H1 (cell line): Measurements from ENCODE around the gene JPH3. TPM values are rescaled to one million over a fixed set of nuclear protein-coding genes. Genes with fewer than 3 reads are reported as not detected.

ENCODE experiments used
- CTCF ChIA-PET: fragments of 300-600 bp; sonication (Branson Sonifier 250); formaldehyde crosslinking; loops from one replicate; lab custom pipeline; 2021; ENCODE audit not compliant: partially characterized antibody; lab: Charles Lee
- POLR2A ChIA-PET: fragments of 300-600 bp; sonication (Branson Sonifier 250); formaldehyde crosslinking; loops from one replicate; lab custom pipeline; 2021; ENCODE audit warnings: inconsistent platforms; ENCODE audit not compliant: partially characterized antibody; lab: Charles Lee
- DNase-seq, 2 experiments: peaks; one replicate each; pipeline versions ENCODE4 v3.0.0 to v3.0.0-alpha.2; 2010 to 2022; ENCODE audit warnings: low spot score in 2 of 2, low read depth in 1 of 2, mixed read lengths in 1 of 2
- FAIRE-seq: peaks from 2 replicates; lab custom pipeline; 2011; peaks lifted over from hg19 to GRCh38; lab: Jason Lieb, UNC
- H2AFZ ChIP-seq: 2 replicates; pipeline ENCODE4 v1.8.1; 2012; ENCODE audit warnings: low read length, inconsistent platforms
- H2AK5ac ChIP-seq: 2 replicates; pipeline ENCODE4 v1.6.1; 2013; ENCODE audit warnings: low read depth, low read length
- H2BK120ac ChIP-seq: replicated peaks from 2 replicates; pipeline ENCODE3; 2013; ENCODE audit warnings: low read depth, low read length, inconsistent platforms
- H2BK12ac ChIP-seq: 2 replicates; pipeline ENCODE4 v1.6.1; 2013; ENCODE audit warnings: low read depth, low read length
- H2BK15ac ChIP-seq: 2 replicates; pipeline ENCODE4 v1.6.1; 2013; ENCODE audit warnings: low read length
- H2BK20ac ChIP-seq: 2 replicates; pipeline ENCODE4 v1.6.1; 2013; ENCODE audit warnings: low read length
- H2BK5ac ChIP-seq: 2 replicates; pipeline ENCODE4 v1.6.1; 2013; ENCODE audit warnings: low read depth, low read length
- H3K14ac ChIP-seq: 2 replicates; pipeline ENCODE4 v1.6.1; 2013; ENCODE audit warnings: inconsistent platforms; ENCODE audit not compliant: insufficient read length
- H3K18ac ChIP-seq: 2 replicates; pipeline ENCODE4 v1.6.1; 2013; ENCODE audit warnings: low read length; ENCODE audit errors: extremely low read depth
- H3K23ac ChIP-seq: 2 replicates; pipeline ENCODE4 v1.6.1; 2013; ENCODE audit warnings: inconsistent platforms; ENCODE audit not compliant: insufficient read length
- H3K23me2 ChIP-seq: 2 replicates; pipeline ENCODE4 v1.6.1; 2013; ENCODE audit warnings: low read depth, low read length
- H3K27ac ChIP-seq: 2 replicates; pipeline ENCODE4 v1.6.1; 2011; ENCODE audit warnings: low read depth, low read length, inconsistent platforms
- H3K27me3 ChIP-seq, 4 experiments: replicated peaks in 1 of 4; 1 replicate in 1 of 4; 2 replicates in 3 of 4; pipeline versions ENCODE4 v1.6.1 to v1.8.1; 2011 to 2013; ENCODE audit warnings: low read length in 3 of 4, mild to moderate bottlenecking in 3 of 4, inconsistent platforms in 2 of 4, mixed read lengths in 2 of 4, moderate library complexity in 1 of 4; ENCODE audit not compliant: control insufficient read depth in 3 of 4, insufficient read depth in 3 of 4; ENCODE audit errors: extremely low read depth in 1 of 4
- H3K36me3 ChIP-seq, 4 experiments: 2 replicates each; pipeline versions ENCODE4 v1.6.1 to v1.8.1; 2011 to 2013; ENCODE audit warnings: mild to moderate bottlenecking in 4 of 4, low read length in 3 of 4, moderate library complexity in 2 of 4, control low read depth in 1 of 4, inconsistent platforms in 1 of 4; ENCODE audit not compliant: insufficient read depth in 4 of 4, control insufficient read depth in 2 of 4
- H3K4ac ChIP-seq: replicated peaks from 2 replicates; pipeline ENCODE3; 2013; ENCODE audit warnings: low read length, low read depth, mixed read lengths, inconsistent platforms; ENCODE audit not compliant: insufficient read length
- H3K4me1 ChIP-seq, 4 experiments: replicated peaks in 1 of 4; 1 replicate in 1 of 4; 2 replicates in 3 of 4; pipeline versions ENCODE4 v1.6.1 to v1.8.1; 2011 to 2013; ENCODE audit warnings: low read length in 3 of 4, inconsistent platforms in 2 of 4, mixed read lengths in 1 of 4; ENCODE audit not compliant: insufficient read depth in 4 of 4, control insufficient read depth in 3 of 4
- H3K4me2 ChIP-seq, 2 experiments: 2 replicates each; pipeline versions ENCODE4 v1.6.1 to v1.8.1; 2011 to 2013; ENCODE audit warnings: low read depth in 2 of 2, low read length in 2 of 2, control low read depth in 1 of 2, inconsistent platforms in 1 of 2, mild to moderate bottlenecking in 1 of 2; ENCODE audit not compliant: insufficient read depth in 1 of 2
- H3K4me3 ChIP-seq, 4 experiments: fragments of 200-600, 300-600 bp in 1 of 4; sonication (generic), shearing (Covaris generic), sonication (Bioruptor Twin) in 1 of 4; 2 replicates each; pipeline versions ENCODE4 v1.5.1 to v1.8.1; 2011 to 2016; ENCODE audit warnings: low read length in 4 of 4, low read depth in 3 of 4, control low read depth in 2 of 4, inconsistent platforms in 2 of 4, mild to moderate bottlenecking in 2 of 4, mixed read lengths in 1 of 4, moderate library complexity in 1 of 4; ENCODE audit not compliant: insufficient read depth in 2 of 4; ENCODE audit errors: extremely low read depth in 1 of 4
- H3K56ac ChIP-seq: replicated peaks from 2 replicates; pipeline ENCODE3; 2013; ENCODE audit warnings: low read depth, mild to moderate bottlenecking, mixed read lengths, low read length, inconsistent platforms; ENCODE audit not compliant: insufficient read length
- H3K79me1 ChIP-seq: 2 replicates; pipeline ENCODE4 v1.6.1; 2013; ENCODE audit warnings: low read depth, low read length, control low read depth
- H3K79me2 ChIP-seq, 2 experiments: 2 replicates each; pipeline versions ENCODE4 v1.6.1 to v1.8.1; 2012 to 2013; ENCODE audit warnings: low read length in 2 of 2, mild to moderate bottlenecking in 2 of 2, inconsistent platforms in 1 of 2; ENCODE audit not compliant: insufficient read depth in 2 of 2, control insufficient read depth in 1 of 2
- H3K9ac ChIP-seq, 4 experiments: replicated peaks in 1 of 4; 1 replicate in 1 of 4; 2 replicates in 3 of 4; pipeline versions ENCODE4 v1.6.1 to v1.8.1; 2011 to 2013; ENCODE audit warnings: low read depth in 3 of 4, low read length in 3 of 4, control low read depth in 2 of 4, mild to moderate bottlenecking in 2 of 4, moderate library complexity in 2 of 4, inconsistent platforms in 1 of 4; ENCODE audit errors: extremely low read depth in 1 of 4
- H3K9me3 ChIP-seq, 2 experiments: 2 replicates each; pipeline versions ENCODE4 v1.6.1 to v1.8.1; 2012 to 2013; ENCODE audit warnings: mild to moderate bottlenecking in 2 of 2, moderate library complexity in 2 of 2, control low read depth in 1 of 2, inconsistent platforms in 1 of 2, low read depth in 1 of 2, low read length in 1 of 2, mixed read lengths in 1 of 2; ENCODE audit not compliant: insufficient read depth in 2 of 2
- H4K20me1 ChIP-seq, 2 experiments: replicated peaks in 1 of 2; 2 replicates each; pipeline versions ENCODE3 to v1.8.1; 2011 to 2013; ENCODE audit warnings: inconsistent platforms in 2 of 2, low read length in 2 of 2, mild to moderate bottlenecking in 1 of 2; ENCODE audit not compliant: insufficient read depth in 2 of 2, control insufficient read depth in 1 of 2
- H4K5ac ChIP-seq: 2 replicates; pipeline ENCODE4 v1.6.1; 2013; ENCODE audit warnings: low read length, low read depth, mixed read lengths, inconsistent platforms; ENCODE audit not compliant: insufficient read length
- H4K8ac ChIP-seq: 2 replicates; pipeline ENCODE4 v1.8.0; 2013; ENCODE audit warnings: mild to moderate bottlenecking, moderate library complexity, low read length, inconsistent platforms; ENCODE audit not compliant: insufficient read depth; ENCODE audit errors: extremely low read depth
- H4K91ac ChIP-seq: replicated peaks from 2 replicates; pipeline ENCODE3; 2013; ENCODE audit warnings: low read length, mixed read lengths, inconsistent platforms; ENCODE audit not compliant: insufficient read length
- ATF2 ChIP-seq: IDR thresholded peaks from 2 replicates; pipeline ENCODE4 v1.6.1; 2012; ENCODE audit warnings: low read length, inconsistent platforms
- EP300 ChIP-seq, 2 experiments: IDR thresholded peaks; 1 replicate in 1 of 2; 2 replicates in 1 of 2; pipeline ENCODE4 v1.6.1; 2011 to 2012; ENCODE audit warnings: low read depth in 2 of 2, low read length in 2 of 2, mild to moderate bottlenecking in 2 of 2, borderline replicate concordance in 1 of 2, inconsistent platforms in 1 of 2, moderate library complexity in 1 of 2
- EZH2 ChIP-seq: fragments of 200-600 bp; sonication (generic); IDR thresholded peaks from 2 replicates; pipeline ENCODE4 v1.7.1; 2012; ENCODE audit warnings: low read depth, mild to moderate bottlenecking, moderate library complexity, low read length, inconsistent platforms; ENCODE audit not compliant: severe bottlenecking
- NRF1 ChIP-seq: IDR thresholded peaks from 2 replicates; pipeline ENCODE4 v1.6.1; 2011; ENCODE audit warnings: mild to moderate bottlenecking, low read depth, low read length, improper control_type of control experiment
- TCF12 ChIP-seq: IDR thresholded peaks from 2 replicates; pipeline ENCODE4 v1.6.1; 2011; ENCODE audit warnings: low read depth, mild to moderate bottlenecking, low read length
- WGBS, 2 experiments: shearing (Covaris generic) in 1 of 2; methylation state at CpG; one replicate each; pipeline versions ENCODE4 v1.1.6 to v1.1.7; 2013 to 2015; ENCODE audit warnings: low lambda C conversion rate in 2 of 2, mixed read lengths in 2 of 2, inconsistent platforms in 1 of 2, low coverage in 1 of 2, missing lambda C conversion rate in 1 of 2; ENCODE audit not compliant: insufficient replicate concordance in 2 of 2, insufficient coverage in 1 of 2, insufficient read length in 1 of 2; ENCODE audit errors: extremely low coverage in 1 of 2, missing lambda C conversion rate in 1 of 2; 5-methylcytosine and 5-hydroxymethylcytosine counted together
- polyA plus RNA-seq, 7 experiments: library from polyadenylated mRNA; depleted of rRNA in 3 of 7; stranded (reverse) in 5 of 7; unstranded in 2 of 7; fragments of >200 nt in 5 of 7; fragments of 200-250 nt in 2 of 7; gene quantifications; 1 replicate in 5 of 7; 2 replicates in 1 of 7; 4 replicates in 1 of 7; pipeline versions ENCODE4 v1.2.1 to v1.2.3, GENCODE V29; 2011 to 2013; ENCODE audit warnings: missing spikeins in 2 of 7, mixed read lengths in 2 of 7
- total RNA-seq: library from RNA; stranded (reverse); fragmentation: NEBNext Ultra II Directional; extraction: Animal tissue kit (Norgen Biotek cat#: 25700); gene quantifications from 2 replicates; pipeline ENCODE4 v1.2.1, GENCODE V29; 2021

The JPH3 gene
- total and polyA plus RNA-seq, 2 of the 8 experiments (the other 6 are each of a cell fraction or from before 2014, with no cell fraction given) = 10.3 to 28.3 TPM

GRCh38 chr16:87742781-87743490, 140.6 kb downstream of the JPH3 start:
- CTCF ChIA-PET = interaction anchor here (1.0 kb wide), 1 partner anchor 21 kb away, joined by 4 read pairs; no protein-coding TSS in a partner anchor
- POLR2A ChIA-PET = interaction anchor here (1.2 to 1.5 kb wide), 5 partner anchors 11 to 40 kb away, joined by 3 to 5 read pairs (median 3); no protein-coding TSS in a partner anchor

More at GRCh38 chr16:87742781-87743490, 140.6 kb downstream of the JPH3 start:
- no peak overlapping the region for H2BK5ac ChIP-seq
- no peak overlapping the region for H3K56ac ChIP-seq
- FAIRE-seq (no peak), DNase-seq (no peak)
- H3K4me2 ChIP-seq = no peak overlapping the region
- H3K14ac ChIP-seq = no peak overlapping the region
- H2BK15ac ChIP-seq = no peak overlapping the region
- H3K79me2 ChIP-seq = peaks cover 0 to 51% of the 10 kb centered on the region in 2 experiments; a peak in 2 of 4 replicates
- peaks cover 7% of the 10 kb centered on the region; the same call in 1 of the 2 replicates for H3K23me2 ChIP-seq
- no peak overlapping the region for H2BK120ac ChIP-seq
- peaks cover 12 to 28% of the 10 kb centered on the region in 2 experiments for H4K20me1 ChIP-seq
- H3K9me3 ChIP-seq = no peaks in the 10 kb centered on the region; a peak in 1 of 4 replicates
- WGBS, 2 experiments = 90% methylated on average over 17 of the region's 17 CpGs; no CpG with 5 or more reads in 1 of the 2 experiments
- no peak overlapping the region for H2AFZ ChIP-seq
- no peak overlapping the region for H3K23ac ChIP-seq
- H4K91ac ChIP-seq = no peak overlapping the region
- H3K4me1 ChIP-seq = no peaks in the 10 kb centered on the region
- H4K8ac ChIP-seq = no peak overlapping the region
- peaks cover 16% of the 10 kb centered on the region for H3K79me1 ChIP-seq
- H3K9ac ChIP-seq = no peak overlapping the region
- no peak overlapping the region for H3K4me3 ChIP-seq
- H2AK5ac ChIP-seq = no peak overlapping the region
- H3K27me3 ChIP-seq = no peaks in the 10 kb centered on the region
- H3K36me3 ChIP-seq = peaks cover 6 to 40% (median 29%) of the 10 kb centered on the region in 4 experiments; a peak in 7 of 8 replicates
- H3K18ac ChIP-seq = no peak overlapping the region
- TF ChIP-seq EZH2 = no peak
- no peak for TF ChIP-seq TCF12
- no peak for TF ChIP-seq EP300 (IDR thresholded peaks at IDR 0.05; ENCODE audit: borderline replicate concordance in 1 of 2, low read depth in 2 of 2, low read length in 2 of 2)
- no peak for TF ChIP-seq ATF2
- TF ChIP-seq NRF1 = no peak
- H3K4ac ChIP-seq = no peak overlapping the region
- H2BK12ac ChIP-seq = no peak overlapping the region
- H4K5ac ChIP-seq = no peak overlapping the region
- no peak overlapping the region for H3K27ac ChIP-seq
- H2BK20ac ChIP-seq = no peak overlapping the region
